CD4-positive, alpha-beta T cell treated with Interleukin-6 at 100 ng/mL for 8 hours (primary cell): Measurements from ENCODE around the gene TKTL2.
"Not testable (repeated sequence)": the region's sequence is repeated elsewhere in the genome, so short reads cannot be mapped to it uniquely, and the experiment has no call there.

Source experiments
- DNase-seq: peaks from one replicate; pipeline ENCODE4 v3.0.0-alpha.2; 2020; ENCODE audit warnings: mixed read lengths, low spot score

The TKTL2 gene

DNA sequence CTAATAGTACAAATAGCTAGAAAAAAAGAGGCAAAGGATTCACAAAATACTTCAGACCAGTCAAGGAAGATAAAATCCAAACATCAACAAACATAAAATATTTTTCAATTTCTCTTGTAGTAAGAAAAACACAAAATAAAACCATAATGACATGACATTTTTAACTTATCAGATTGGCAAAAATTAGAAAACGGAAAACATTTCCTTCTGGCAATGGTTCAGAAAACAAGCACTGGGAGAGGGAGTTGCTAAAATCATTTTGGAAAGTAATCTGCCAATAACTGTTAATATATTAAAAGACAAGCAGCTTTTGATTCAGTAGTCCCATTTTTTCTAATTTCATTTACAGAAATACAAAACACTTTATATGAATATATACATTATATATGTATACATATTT lies 26.1 kb downstream of the TKTL2 start:
- no peak for DNase-seq

DNA sequence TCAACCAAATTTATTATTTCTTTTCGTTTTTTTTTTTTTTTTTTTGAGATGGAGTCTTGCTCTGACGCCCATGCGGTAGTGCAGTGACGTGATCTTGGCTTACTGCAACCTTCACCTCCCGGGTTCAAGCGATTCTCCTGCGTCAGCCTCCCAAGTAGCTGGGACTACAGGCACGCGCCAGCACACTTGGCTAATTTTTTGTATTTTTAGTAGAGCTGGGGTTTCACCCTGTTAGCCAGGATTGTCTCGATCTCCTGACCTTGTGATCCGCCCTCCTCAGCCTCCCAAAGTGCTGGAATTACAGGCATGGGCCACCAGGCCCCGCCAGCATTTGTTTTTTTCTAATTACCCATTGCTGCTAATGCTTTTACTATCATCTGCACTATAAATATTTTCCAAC lies 26.5 kb downstream of the TKTL2 start:
- DNase-seq: not testable (repeated sequence)

DNA sequence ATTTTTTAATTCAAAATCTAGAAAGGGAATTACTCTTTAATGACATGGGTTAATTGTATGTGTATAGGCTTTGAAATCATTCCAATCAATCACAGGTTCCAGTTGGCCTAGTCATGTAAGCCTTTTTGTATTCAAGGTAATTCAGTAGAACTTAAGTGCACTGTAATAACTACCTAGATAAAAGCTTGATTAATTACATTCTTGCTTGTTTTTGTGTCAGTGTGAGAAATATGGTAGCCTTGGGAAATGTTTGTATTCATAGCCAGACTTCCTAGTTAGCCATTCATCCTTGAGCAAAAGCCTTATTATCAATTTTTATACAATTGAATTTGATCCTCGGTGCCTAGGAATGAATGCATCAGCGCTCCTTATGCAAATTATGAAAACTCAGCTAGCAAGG lies 33.5 kb downstream of the TKTL2 start:
- no peak for DNase-seq
